BJ (cell line): ENCODE results near the gene FGFR3. TPM values are rescaled to one million over a fixed set of nuclear protein-coding genes. Genes with fewer than 3 reads are reported as not detected.

ENCODE experiments used
- CTCF ChIA-PET: fragments of 350-600 bp; formaldehyde crosslinking; extraction: SDS; loops from one replicate; lab custom pipeline; 2021; ENCODE audit warnings: antibody characterized with exemption, inconsistent platforms; lab: Yijun Ruan, JAX
- POLR2A ChIA-PET: fragments of 300-600 bp; sonication (Branson Sonifier 250); formaldehyde crosslinking; extraction: SDS; loops from one replicate; lab custom pipeline; 2021; ENCODE audit warnings: antibody characterized with exemption; lab: Charles Lee
- DNase-seq: peaks from one replicate; pipeline ENCODE4 v3.0.0-alpha.2; 2011; ENCODE audit warnings: low read depth
- H3K27me3 ChIP-seq: 2 replicates; pipeline ENCODE4 v1.6.0; 2011; ENCODE audit warnings: low read length; ENCODE audit not compliant: control insufficient read depth, insufficient read depth
- H3K36me3 ChIP-seq: 2 replicates; pipeline ENCODE4 v1.5.1; 2011; ENCODE audit warnings: low read length; ENCODE audit not compliant: control insufficient read depth, insufficient read depth
- H3K4me3 ChIP-seq: 2 replicates; pipeline ENCODE4 v1.5.1; 2011; ENCODE audit warnings: low read depth, mild to moderate bottlenecking, control low read depth, low read length
- CTCF ChIP-seq: IDR thresholded peaks from 2 replicates; pipeline ENCODE4 v1.5.1; 2011; ENCODE audit warnings: low read depth, mild to moderate bottlenecking, control low read depth, inconsistent platforms, low read length, moderate library complexity; ENCODE audit not compliant: insufficient read depth
- polyA plus RNA-seq: library from polyadenylated mRNA; depleted of rRNA; stranded (reverse); fragments of >200 nt; gene quantifications from 2 replicates; pipeline ENCODE4 v1.2.3, GENCODE V29; 2011

The FGFR3 gene
- polyA plus RNA-seq, 1 experiment = 1.0 TPM

GRCh38 chr4:1806223-1806564 is 13.1 kb downstream of the FGFR3 start:
- CTCF ChIA-PET = interaction anchor here (6.2 kb wide), 1 partner anchor 61 kb away, joined by 148 read pairs; no protein-coding TSS in a partner anchor
- Histone ChIP-seq H3K27me3 (no peaks in the 10 kb centered on the region), H3K4me3 (no peak overlapping the region), H3K36me3 (no peaks in the 10 kb centered on the region)
- POLR2A ChIA-PET = no interaction called here
- DNase-seq = no peak
- no peak for TF ChIP-seq CTCF

GRCh38 chr4:1806596-1807331 is 13.7 kb downstream of the FGFR3 start:
- POLR2A ChIA-PET = no interaction called here
- H3K4me3 ChIP-seq = no peak overlapping the region
- no peak for DNase-seq
- CTCF ChIA-PET = interaction anchor here (1.1 to 6.2 kb wide), 4 partner anchors 9 to 104 kb away, joined by 3 to 148 read pairs (median 6); no protein-coding TSS in a partner anchor
- no peak for TF ChIP-seq CTCF
- no peaks in the 10 kb centered on the region for H3K36me3 ChIP-seq
- no peaks in the 10 kb centered on the region for H3K27me3 ChIP-seq

- DNase-seq = no peak
- POLR2A ChIA-PET = interaction anchor here (0.6 kb wide), 1 partner anchor 131 kb away, joined by 15 read pairs; no protein-coding TSS in a partner anchor
- H3K27me3 ChIP-seq = no peaks in the 10 kb centered on the region
- no peak overlapping the region for H3K4me3 ChIP-seq
- no peak for TF ChIP-seq CTCF
- H3K36me3 ChIP-seq = no peaks in the 10 kb centered on the region
- CTCF ChIA-PET = interaction anchor here (1.1 to 6.2 kb wide), 4 partner anchors 9 to 104 kb away, joined by 3 to 148 read pairs (median 6); no protein-coding TSS in a partner anchor
Measured at GRCh38 chr4:1807332-1807777, 14.3 kb downstream of the FGFR3 start.

GRCh38 chr4:1808396-1808795 is 15.3 kb downstream of the FGFR3 start:
- Histone ChIP-seq H3K4me3 (no peak overlapping the region), H3K27me3 (no peaks in the 10 kb centered on the region), H3K36me3 (peaks cover 2% of the 10 kb centered on the region)
- ChIA-PET CTCF (interaction anchor here (0.6 to 6.2 kb wide), 12 partner anchors 14 to 115 kb away, joined by 3 to 148 read pairs (median 6); no protein-coding TSS in a partner anchor), POLR2A (no interaction called here)
- DNase-seq = no peak
- TF ChIP-seq CTCF = no peak
